Mammary epithelial cell (primary cell): ENCODE results near the gene FAT1.

ENCODE experiments used
- EZH2 ChIP-seq: IDR thresholded peaks from 2 replicates; pipeline ENCODE4 v1.6.1; 2012; ENCODE audit warnings: low read length, inconsistent platforms, borderline replicate concordance
- TF ChIP-seq, protein P1 (sequence below), 2 donors: IDR thresholded peaks in 1 of 2; conservative IDR thresholded peaks in 1 of 2; 2 replicates each; pipeline ENCODE4 v1.5.1; 2011 to 2012; ENCODE audit warnings: inconsistent platforms in 2 of 2, low read length in 2 of 2, mild to moderate bottlenecking in 2 of 2, control low read depth in 1 of 2, low read depth in 1 of 2; ENCODE audit not compliant: insufficient read depth in 1 of 2; ENCODE audit errors: extremely low read depth in 1 of 2

DNA sequence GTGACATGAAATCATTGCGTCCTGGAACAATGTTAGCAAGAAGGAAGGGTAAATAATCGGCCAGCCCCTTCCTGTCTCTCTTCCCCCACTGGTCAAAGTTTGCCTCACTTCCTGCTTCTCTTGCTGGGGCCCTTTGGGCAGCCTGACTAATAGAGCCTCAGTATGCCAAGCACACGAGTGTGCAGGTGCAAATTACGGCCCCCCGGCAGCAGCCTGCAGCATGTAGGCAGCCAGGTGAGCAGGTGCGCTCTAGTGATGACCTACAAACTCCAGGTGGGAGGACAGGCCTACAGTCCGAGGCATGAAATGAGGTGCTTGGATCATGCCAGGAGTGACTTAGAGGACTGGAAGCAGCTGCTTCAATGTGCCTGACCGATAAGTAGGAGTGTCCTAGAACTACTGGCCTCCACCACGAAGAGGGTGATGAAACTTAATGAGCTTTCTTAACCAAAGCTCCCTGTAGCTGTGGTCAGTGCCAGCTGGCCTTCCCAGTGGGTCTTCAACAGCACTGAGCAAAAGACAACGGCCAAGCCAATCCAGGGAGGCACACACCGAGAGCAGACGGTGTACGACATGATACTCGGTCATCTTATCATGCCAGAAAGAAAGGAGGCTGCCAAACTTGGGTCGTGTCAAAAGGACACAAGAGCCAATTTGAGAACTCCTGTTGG is 26.1 kb upstream of the FAT1 start:
- TF ChIP-seq, protein P1, sequence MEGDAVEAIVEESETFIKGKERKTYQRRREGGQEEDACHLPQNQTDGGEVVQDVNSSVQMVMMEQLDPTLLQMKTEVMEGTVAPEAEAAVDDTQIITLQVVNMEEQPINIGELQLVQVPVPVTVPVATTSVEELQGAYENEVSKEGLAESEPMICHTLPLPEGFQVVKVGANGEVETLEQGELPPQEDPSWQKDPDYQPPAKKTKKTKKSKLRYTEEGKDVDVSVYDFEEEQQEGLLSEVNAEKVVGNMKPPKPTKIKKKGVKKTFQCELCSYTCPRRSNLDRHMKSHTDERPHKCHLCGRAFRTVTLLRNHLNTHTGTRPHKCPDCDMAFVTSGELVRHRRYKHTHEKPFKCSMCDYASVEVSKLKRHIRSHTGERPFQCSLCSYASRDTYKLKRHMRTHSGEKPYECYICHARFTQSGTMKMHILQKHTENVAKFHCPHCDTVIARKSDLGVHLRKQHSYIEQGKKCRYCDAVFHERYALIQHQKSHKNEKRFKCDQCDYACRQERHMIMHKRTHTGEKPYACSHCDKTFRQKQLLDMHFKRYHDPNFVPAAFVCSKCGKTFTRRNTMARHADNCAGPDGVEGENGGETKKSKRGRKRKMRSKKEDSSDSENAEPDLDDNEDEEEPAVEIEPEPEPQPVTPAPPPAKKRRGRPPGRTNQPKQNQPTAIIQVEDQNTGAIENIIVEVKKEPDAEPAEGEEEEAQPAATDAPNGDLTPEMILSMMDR (conservative IDR thresholded peaks at IDR 0.05 in 1 of 2, IDR thresholded peaks at IDR 0.05 in 1 of 2; ENCODE audit: extremely low read depth in 1 of 2, insufficient read depth in 1 of 2, low read depth in 1 of 2, low read length in 2 of 2), result no peak
- no peak for TF ChIP-seq EZH2
